Transverse colon (tissue), 4 donors: ENCODE measurements around the gene JAKMIP2. TPM values are rescaled to one million over a fixed set of nuclear protein-coding genes. Genes with fewer than 3 reads are reported as not detected.

Experiments
- DNase-seq: peaks from one replicate; pipeline ENCODE4 v3.0.0-alpha.2; 2019
- H3K27ac ChIP-seq, 4 donors: fragments of 200-600 bp; sonication (generic); 2 replicates each; pipeline ENCODE4 v1.5.1; 2016 to 2018; ENCODE audit warnings: inconsistent platforms in 4 of 4
- H3K27me3 ChIP-seq: fragments of 200-600 bp; sonication (generic); 2 replicates; pipeline ENCODE4 v1.5.1; 2017; ENCODE audit warnings: inconsistent platforms
- H3K36me3 ChIP-seq, 4 donors: fragments of 200-600 bp; sonication (generic); 2 replicates each; pipeline ENCODE4 v1.5.1; 2017 to 2019; ENCODE audit warnings: inconsistent platforms in 4 of 4
- H3K4me1 ChIP-seq, 4 donors: fragments of 200-600 bp; sonication (generic); 2 replicates each; pipeline ENCODE4 v1.5.1; 2017 to 2020; ENCODE audit warnings: inconsistent platforms in 4 of 4
- H3K4me3 ChIP-seq, 4 donors: fragments of 200-600 bp; sonication (generic); 1 replicate in 1 of 4; 2 replicates in 3 of 4; pipeline versions ENCODE4 v1.5.1 to v1.6.1; 2017 to 2019; ENCODE audit warnings: inconsistent platforms in 4 of 4
- H3K9me3 ChIP-seq, 2 donors: fragments of 200-600 bp; sonication (generic); 2 replicates each; pipeline ENCODE4 v1.5.1; 2017 to 2019; ENCODE audit warnings: inconsistent platforms in 2 of 2
- EP300 ChIP-seq: sonication (generic); formaldehyde crosslinking; IDR thresholded peaks from one replicate; pipeline ENCODE4 v1.6.1; 2017; ENCODE audit warnings: antibody characterized with exemption, low read depth
- POLR2A ChIP-seq: fragments of 450-650 bp; IDR thresholded peaks from one replicate; pipeline ENCODE4 v1.6.1; 2016; ENCODE audit warnings: antibody characterized with exemption, mild to moderate bottlenecking, moderate library complexity
- POLR2AphosphoS5 ChIP-seq, 3 donors: sonication (generic); formaldehyde crosslinking; IDR thresholded peaks; one replicate each; pipeline ENCODE4 v1.6.1; 2016; ENCODE audit warnings: antibody characterized with exemption in 3 of 3
- WGBS, 2 donors: methylation state at CpG; one replicate each; pipeline ENCODE4 v1.1.5; 2018; ENCODE audit warnings: low coverage in 1 of 2; 5-methylcytosine and 5-hydroxymethylcytosine counted together
- in situ Hi-C, 4 donors: fragments of 200-750 bp; cut with MboI; loops; one replicate each; pipeline versions ENCODE4 v1.15.0 to v1.15.1; 2017; ENCODE audit warnings: low sequenced_read_pairs in 3 of 4, low pct_ligation_motif_present in 1 of 4, low pct_unique_long_range_greater_than_20kb in 1 of 4
- intact Hi-C: fragments of 100-400 bp; cut with DNase I; formaldehyde crosslinking; loops from one replicate; pipeline ENCODE4 v1.15.1; 2023; ENCODE audit warnings: low total_unique reads
- total RNA-seq, 4 donors: library from RNA; depleted of rRNA; stranded (reverse); fragments of >200 nt; gene quantifications; one replicate each; pipeline ENCODE4 v1.1.0, GENCODE V29; 2016
- TF ChIP-seq, protein P1 (sequence below), 5 experiments: fragments of 200-600 bp in 3 of 5; fragments of 450-650 bp in 2 of 5; sonication (generic) in 3 of 5; IDR thresholded peaks; 1 replicate in 2 of 5; 2 replicates in 3 of 5; pipeline ENCODE4 v1.5.1; 2016 to 2017; ENCODE audit warnings: antibody characterized with exemption in 5 of 5, inconsistent platforms in 3 of 5, mild to moderate bottlenecking in 2 of 5, moderate library complexity in 1 of 5

JAKMIP2 gene
- total RNA-seq, 4 donors from 2014 or later = 0.37 to 0.79 (median 0.40) TPM

DNA sequence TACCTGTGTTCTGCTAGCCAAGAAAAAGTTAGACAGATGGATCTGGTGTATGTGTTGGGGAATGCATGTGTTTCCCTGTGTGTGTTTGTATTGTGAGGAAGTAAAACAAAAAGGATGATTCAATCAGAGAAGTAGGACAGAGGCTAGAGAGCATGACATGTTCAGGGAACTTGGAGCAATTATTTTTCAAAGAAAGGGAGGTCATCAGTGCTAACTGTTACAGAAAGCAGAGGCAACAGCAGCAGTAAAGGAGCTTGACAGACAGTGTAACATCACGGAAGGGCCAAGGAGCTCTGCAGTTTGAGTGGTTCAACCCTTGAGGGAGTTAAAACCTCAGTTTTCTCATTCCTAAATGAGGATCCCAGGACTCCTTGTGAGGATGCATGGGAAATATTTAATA, 35.8 kb upstream of the JAKMIP2 start:
- TF ChIP-seq, protein P1, sequence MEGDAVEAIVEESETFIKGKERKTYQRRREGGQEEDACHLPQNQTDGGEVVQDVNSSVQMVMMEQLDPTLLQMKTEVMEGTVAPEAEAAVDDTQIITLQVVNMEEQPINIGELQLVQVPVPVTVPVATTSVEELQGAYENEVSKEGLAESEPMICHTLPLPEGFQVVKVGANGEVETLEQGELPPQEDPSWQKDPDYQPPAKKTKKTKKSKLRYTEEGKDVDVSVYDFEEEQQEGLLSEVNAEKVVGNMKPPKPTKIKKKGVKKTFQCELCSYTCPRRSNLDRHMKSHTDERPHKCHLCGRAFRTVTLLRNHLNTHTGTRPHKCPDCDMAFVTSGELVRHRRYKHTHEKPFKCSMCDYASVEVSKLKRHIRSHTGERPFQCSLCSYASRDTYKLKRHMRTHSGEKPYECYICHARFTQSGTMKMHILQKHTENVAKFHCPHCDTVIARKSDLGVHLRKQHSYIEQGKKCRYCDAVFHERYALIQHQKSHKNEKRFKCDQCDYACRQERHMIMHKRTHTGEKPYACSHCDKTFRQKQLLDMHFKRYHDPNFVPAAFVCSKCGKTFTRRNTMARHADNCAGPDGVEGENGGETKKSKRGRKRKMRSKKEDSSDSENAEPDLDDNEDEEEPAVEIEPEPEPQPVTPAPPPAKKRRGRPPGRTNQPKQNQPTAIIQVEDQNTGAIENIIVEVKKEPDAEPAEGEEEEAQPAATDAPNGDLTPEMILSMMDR (IDR thresholded peaks at IDR 0.05) = no peak
- TF ChIP-seq EP300 = no peak
- no peak for TF ChIP-seq POLR2A
- no peak for TF ChIP-seq POLR2AphosphoS5 (IDR thresholded peaks at IDR 0.05)
- peaks cover 0 to 3% of the 10 kb centered on the region in 2 donors for H3K9me3 ChIP-seq
- peaks cover 0 to 8% (median 0%) of the 10 kb centered on the region in 4 donors for H3K4me1 ChIP-seq
- no peak for DNase-seq
- intact Hi-C loops (no loop called here), in situ Hi-C loops (no loop called here)
- no peak overlapping the region for H3K4me3 ChIP-seq
- H3K27me3 ChIP-seq = no peaks in the 10 kb centered on the region
- 57% methylated on average over 1 of the region's 1 CpG; no CpG with 5 or more reads in 1 of the 2 donors for WGBS, 2 donors
- H3K27ac ChIP-seq = no peak overlapping the region
- no peaks in the 10 kb centered on the region for H3K36me3 ChIP-seq

DNA sequence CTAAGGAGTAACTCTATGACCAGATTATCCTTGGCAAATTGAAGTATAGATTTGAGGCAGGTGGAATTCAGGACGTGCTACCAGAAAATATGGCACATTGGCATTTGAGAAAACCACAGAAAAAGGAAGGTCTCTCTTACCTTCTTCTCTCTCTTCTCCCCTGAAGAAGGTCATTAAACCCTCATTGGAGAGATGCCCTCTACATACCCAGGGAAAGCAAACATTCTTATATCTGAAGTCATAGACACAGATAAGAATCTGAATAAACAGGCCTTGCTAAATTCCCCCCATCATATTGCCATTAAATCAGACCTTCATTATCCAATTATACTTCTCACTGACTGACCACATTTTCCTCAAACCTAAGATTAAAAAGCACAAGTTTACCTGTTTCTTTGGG, 31.2 kb upstream of the JAKMIP2 start:
- DNase-seq = no peak
- in situ Hi-C loops = no loop called here

DNA sequence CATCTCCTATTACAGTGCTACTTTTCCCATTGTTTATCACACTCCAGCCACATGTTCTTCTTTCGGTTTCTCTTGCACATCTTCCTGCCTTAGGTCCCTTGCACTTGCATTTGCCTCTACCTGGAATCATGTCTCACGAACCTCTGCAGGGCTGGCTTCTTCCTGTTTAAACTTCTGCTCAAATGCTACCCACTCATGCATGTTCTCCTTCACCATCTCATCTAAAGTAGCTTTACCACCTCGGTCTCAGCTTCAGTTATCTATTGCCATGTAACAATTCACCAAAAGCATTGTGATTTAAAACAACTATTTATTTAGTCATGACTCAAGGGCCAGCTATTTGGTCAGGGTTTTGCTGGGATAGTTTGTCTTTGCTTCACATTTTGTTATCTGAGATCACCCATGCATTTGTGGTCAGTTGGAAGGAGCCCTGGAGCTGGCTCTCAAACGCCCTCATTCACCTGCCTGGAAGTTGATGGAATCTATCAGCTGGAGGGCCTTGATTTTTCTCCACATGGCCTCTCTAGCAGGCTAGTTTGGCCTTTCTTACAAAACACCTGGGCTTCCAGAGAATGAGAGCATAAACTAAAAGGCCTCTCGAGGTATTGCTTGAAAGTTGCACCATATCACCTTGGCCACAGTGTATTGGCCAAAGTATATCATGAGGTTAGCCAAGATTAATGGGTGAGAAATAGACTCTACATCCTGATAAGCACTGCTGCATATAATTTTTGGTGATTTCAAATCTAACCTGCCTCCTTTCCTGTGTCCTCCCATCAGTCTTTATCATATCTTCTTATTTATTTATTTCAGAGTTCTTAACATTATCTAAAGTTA, 27.5 kb upstream of the JAKMIP2 start:
- peaks cover 0 to 4% (median 0%) of the 10 kb centered on the region in 4 donors for H3K4me1 ChIP-seq
- H3K27ac ChIP-seq = no peak overlapping the region
- DNase-seq = no peak
- H3K9me3 ChIP-seq = peaks cover 0 to 3% of the 10 kb centered on the region in 2 donors
- no peaks in the 10 kb centered on the region for H3K36me3 ChIP-seq
- H3K27me3 ChIP-seq = no peaks in the 10 kb centered on the region
- intact Hi-C loops (no loop called here), in situ Hi-C loops (no loop called here)
- TF ChIP-seq, protein P1 (IDR thresholded peaks at IDR 0.05) = no peak
- TF ChIP-seq POLR2AphosphoS5 (IDR thresholded peaks at IDR 0.05) (no peak), EP300 (no peak), POLR2A (no peak)
- H3K4me3 ChIP-seq = no peak overlapping the region
- 50 to 86% methylated on average over 2 to 5 of the region's 5 CpGs for WGBS, 2 donors

More for the DNA sequence above, 31.2 kb upstream of the JAKMIP2 start:
- H3K27me3 ChIP-seq = no peaks in the 10 kb centered on the region
- TF ChIP-seq POLR2A = no peak
- TF ChIP-seq EP300 = no peak
- TF ChIP-seq, protein P1 (IDR thresholded peaks at IDR 0.05) = no peak
- no peak for TF ChIP-seq POLR2AphosphoS5 (IDR thresholded peaks at IDR 0.05)
- no peaks in the 10 kb centered on the region for H3K36me3 ChIP-seq
- no peak overlapping the region for H3K4me3 ChIP-seq
- intact Hi-C loops = no loop called here
- H3K4me1 ChIP-seq = peaks cover 0 to 6% (median 0%) of the 10 kb centered on the region in 4 donors
- peaks cover 0 to 3% of the 10 kb centered on the region in 2 donors for H3K9me3 ChIP-seq
- 76 to 88% methylated on average over 1 of the region's 1 CpG for WGBS, 2 donors
- H3K27ac ChIP-seq = no peak overlapping the region

DNA sequence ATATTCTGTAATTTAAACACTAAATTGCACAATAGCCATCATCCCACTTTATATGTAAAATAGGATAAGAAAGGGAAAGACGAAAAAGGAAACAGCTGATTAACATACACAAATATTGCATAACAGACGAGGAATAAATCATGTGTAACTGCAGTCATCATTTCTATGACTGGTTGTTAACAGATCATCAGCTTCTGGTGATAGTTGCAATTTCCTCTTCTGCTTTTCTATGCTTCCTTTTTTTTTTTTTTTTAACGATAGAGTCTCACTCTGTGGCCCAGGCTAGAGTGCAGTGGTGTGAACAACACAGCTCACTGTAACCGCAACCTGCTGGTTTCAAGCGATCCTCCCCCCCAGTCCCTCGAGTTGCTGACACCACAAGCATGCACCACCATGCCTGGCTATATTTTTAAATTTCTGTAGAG, 22.5 kb upstream of the JAKMIP2 start:
- H3K27ac ChIP-seq = no peak overlapping the region
- WGBS, 2 donors = 36 to 41% methylated on average over 6 of the region's 6 CpGs
- H3K4me1 ChIP-seq = peaks cover 0 to 15% (median 0%) of the 10 kb centered on the region in 4 donors
- no peak overlapping the region for H3K4me3 ChIP-seq
- H3K36me3 ChIP-seq = no peaks in the 10 kb centered on the region
- TF ChIP-seq, protein P1 (IDR thresholded peaks at IDR 0.05) = no peak
- TF ChIP-seq POLR2AphosphoS5 (IDR thresholded peaks at IDR 0.05) (no peak), EP300 (no peak), POLR2A (no peak)
- in situ Hi-C loops = no loop called here
- H3K27me3 ChIP-seq = no peaks in the 10 kb centered on the region
- peak; percentile 17 for DNase-seq
- no peaks in the 10 kb centered on the region for H3K9me3 ChIP-seq
- intact Hi-C loops = no loop called here
